AG08395 (cell line): ENCODE results near the gene TUG1.

Experiments
- DNase-seq: peaks from one replicate; pipeline ENCODE4 v3.0.0; 2012; ENCODE audit warnings: mixed read lengths, low spot score

Gene TUG1

GRCh38 chr22:31001124-31001770 is 32.2 kb downstream of the TUG1 start:
- no peak for DNase-seq

- DNase-seq, result no peak
Measured at GRCh38 chr22:31005535-31005934, 36.5 kb downstream of the TUG1 start.

- DNase-seq, result no peak
Measured at GRCh38 chr22:31019191-31019930, 50.3 kb downstream of the TUG1 start.

- DNase-seq, result no peak
Measured at GRCh38 chr22:31020334-31020733, 51.3 kb downstream of the TUG1 start.

GRCh38 chr22:31022516-31022915 is 53.5 kb downstream of the TUG1 start:
- DNase-seq, result no peak
